Psoas muscle (tissue), 8 donors: ENCODE measurements around the gene LPIN1. TPM values are rescaled to one million over a fixed set of nuclear protein-coding genes. Genes with fewer than 3 reads are reported as not detected.

Experiments used
- ATAC-seq, 4 donors: fragments of 200-7000 bp; cut with Tn5 transposase; one replicate each; pipeline ENCODE4 v1.9.1; 2020; ENCODE audit warnings: moderate library complexity in 3 of 4, mild to moderate bottlenecking in 2 of 4
- DNase-seq, 2 donors: peaks; one replicate each; pipeline ENCODE4 v3.0.0-alpha.2; 2020
- H3K27ac ChIP-seq: fragments of 200-600 bp; one replicate; pipeline ENCODE4 v1.8.0; 2022
- H3K27me3 ChIP-seq, 3 donors: fragments of 200-600 bp in 1 of 3; one replicate each; pipeline versions ENCODE4 v1.6.1 to v1.8.0; 2013 to 2022; ENCODE audit warnings: low read length in 2 of 3, mild to moderate bottlenecking in 2 of 3, moderate library complexity in 1 of 3; ENCODE audit not compliant: insufficient read depth in 3 of 3
- H3K36me3 ChIP-seq, 2 donors: fragments of 200-600 bp in 1 of 2; one replicate each; pipeline versions ENCODE4 v1.6.1 to v1.8.0; 2013 to 2022; ENCODE audit warnings: low read depth in 1 of 2, mild to moderate bottlenecking in 1 of 2, moderate library complexity in 1 of 2; ENCODE audit not compliant: insufficient read depth in 1 of 2
- H3K4me1 ChIP-seq: fragments of 200-600 bp; one replicate; pipeline ENCODE4 v1.8.0; 2022
- H3K4me3 ChIP-seq: fragments of 200-600 bp; one replicate; pipeline ENCODE4 v1.8.0; 2022; ENCODE audit warnings: mild to moderate bottlenecking
- H3K9me3 ChIP-seq: fragments of 200-600 bp; one replicate; pipeline ENCODE4 v1.8.0; 2022
- WGBS, 3 donors: extraction: QIAGEN DNeasy Blood & Tissue Kit; methylation state at CpG; one replicate each; pipeline versions ENCODE4 v1.1.6 to v1.1.7; 2013; 5-methylcytosine and 5-hydroxymethylcytosine counted together
- intact Hi-C, 2 donors: fragments of 100-400 bp; cut with DNase I; formaldehyde crosslinking; loops; one replicate each; pipeline versions ENCODE4 v1.11.0 to v1.14.2; 2022
- polyA plus RNA-seq, 3 donors: library from polyadenylated mRNA; stranded (reverse); fragments of 200-250 nt; gene quantifications; one replicate each; pipeline ENCODE4 v1.2.3, GENCODE V29; 2013
- total RNA-seq, 4 donors: library from RNA; stranded (reverse); fragmentation: NEBNext Ultra II Directional in 2 of 4; extraction: Animal tissue kit (Norgen Biotek cat#: 25700) in 2 of 4; gene quantifications; one replicate each; pipeline versions ENCODE4 v1.2.1 to v1.2.4, GENCODE V29; 2021 to 2023
- TF ChIP-seq, protein P1 (sequence below): fragments of 200-600 bp; IDR thresholded peaks from one replicate; pipeline ENCODE4 v1.8.0; 2022; ENCODE audit warnings: antibody characterized with exemption
- donor health status: healthy with polysubstance abuse.
- donor health status: DM: no; HTN: no; CAD: no; lungs with moderate emphysema.
- donor health status: Bipolar disorder and iron deficiency.
- donor health status: healthy.
- donor health status: DM: yes; HTN: yes; CAD: no.
- donor health status: DM: no; HTN: no; CAD: no.
- donor health status: DM: no; HTN: no; CAD: no.
- donor health status: DM: yes; HTN: yes; CAD: no.

The LPIN1 gene
- total and polyA plus RNA-seq, 7 donors = 82.0 to 382 (median 146) TPM

DNA sequence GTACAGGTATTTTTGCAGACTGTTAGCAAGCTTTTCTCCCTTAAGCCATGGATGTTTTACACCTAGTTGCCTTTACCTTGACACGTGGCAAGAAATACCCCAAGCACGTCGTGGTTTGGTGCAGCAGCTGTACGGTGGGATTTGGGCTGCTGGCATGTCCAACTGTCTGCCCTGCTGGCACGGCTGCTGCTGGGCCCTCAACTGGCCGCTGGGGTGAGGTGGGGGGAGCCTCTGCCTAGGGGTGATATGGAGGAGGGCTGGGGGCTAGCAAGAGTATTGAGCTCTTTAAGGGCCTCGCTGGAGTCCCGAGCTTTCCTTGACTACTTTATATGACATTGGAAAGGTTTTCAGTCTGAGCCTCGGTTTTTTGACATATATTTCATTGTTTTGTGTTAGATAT, 41.6 kb downstream of the LPIN1 start:
- intact Hi-C loops = no loop called here
- no peak for DNase-seq
- Histone ChIP-seq H3K27ac (no peak overlapping the region), H3K4me3 (no peak overlapping the region), H3K4me1 (no peaks in the 10 kb centered on the region), H3K27me3 (no peaks in the 10 kb centered on the region), H3K9me3 (no peaks in the 10 kb centered on the region), H3K36me3 (peaks cover 16 to 100% of the 10 kb centered on the region in 2 donors)
- TF ChIP-seq, protein P1, sequence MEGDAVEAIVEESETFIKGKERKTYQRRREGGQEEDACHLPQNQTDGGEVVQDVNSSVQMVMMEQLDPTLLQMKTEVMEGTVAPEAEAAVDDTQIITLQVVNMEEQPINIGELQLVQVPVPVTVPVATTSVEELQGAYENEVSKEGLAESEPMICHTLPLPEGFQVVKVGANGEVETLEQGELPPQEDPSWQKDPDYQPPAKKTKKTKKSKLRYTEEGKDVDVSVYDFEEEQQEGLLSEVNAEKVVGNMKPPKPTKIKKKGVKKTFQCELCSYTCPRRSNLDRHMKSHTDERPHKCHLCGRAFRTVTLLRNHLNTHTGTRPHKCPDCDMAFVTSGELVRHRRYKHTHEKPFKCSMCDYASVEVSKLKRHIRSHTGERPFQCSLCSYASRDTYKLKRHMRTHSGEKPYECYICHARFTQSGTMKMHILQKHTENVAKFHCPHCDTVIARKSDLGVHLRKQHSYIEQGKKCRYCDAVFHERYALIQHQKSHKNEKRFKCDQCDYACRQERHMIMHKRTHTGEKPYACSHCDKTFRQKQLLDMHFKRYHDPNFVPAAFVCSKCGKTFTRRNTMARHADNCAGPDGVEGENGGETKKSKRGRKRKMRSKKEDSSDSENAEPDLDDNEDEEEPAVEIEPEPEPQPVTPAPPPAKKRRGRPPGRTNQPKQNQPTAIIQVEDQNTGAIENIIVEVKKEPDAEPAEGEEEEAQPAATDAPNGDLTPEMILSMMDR = no peak
- 81 to 89% (median 82%) methylated on average over 9 of the region's 9 CpGs for WGBS, 3 donors
- ATAC-seq = no peak

DNA sequence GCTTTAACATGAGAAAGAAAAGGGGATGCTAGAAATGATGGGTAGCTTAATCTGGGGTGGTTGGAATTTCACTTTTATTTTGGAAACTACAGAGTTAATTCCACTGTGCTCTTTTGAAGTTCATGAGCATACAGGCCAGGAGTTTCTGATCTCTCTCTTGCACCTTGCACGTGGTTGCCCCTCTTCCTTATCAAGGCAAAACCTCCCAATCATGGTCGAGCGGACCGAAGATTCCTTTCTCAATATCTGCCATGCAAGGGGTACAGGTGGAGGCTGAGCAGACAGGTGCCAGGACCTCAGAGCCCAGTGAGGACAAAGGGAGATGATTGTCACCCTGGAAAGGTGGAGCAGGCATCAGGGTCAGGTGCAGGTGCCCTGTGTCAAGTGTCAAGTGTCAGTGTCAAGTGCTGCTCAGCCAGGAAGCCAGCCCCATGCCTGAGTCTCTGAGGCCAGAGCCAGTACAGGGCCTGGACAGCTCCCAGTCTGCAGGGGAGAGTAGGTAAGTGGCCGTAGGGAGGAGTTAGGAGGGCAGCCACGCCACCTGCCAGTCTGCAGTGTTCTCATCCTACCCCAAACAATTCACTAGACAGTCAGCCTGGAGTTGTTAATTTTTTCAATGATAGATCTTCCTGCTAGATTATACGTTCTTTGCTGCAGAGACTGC, 42.2 kb downstream of the LPIN1 start:
- intact Hi-C loops = no loop called here
- H3K9me3 ChIP-seq = no peaks in the 10 kb centered on the region
- TF ChIP-seq, protein P1 = no peak
- H3K27me3 ChIP-seq = no peaks in the 10 kb centered on the region
- H3K4me1 ChIP-seq = no peaks in the 10 kb centered on the region
- no peak overlapping the region for H3K4me3 ChIP-seq
- ATAC-seq (peak in 3 of 4 donors; percentile 16 to 31 (median 19)), DNase-seq (no peak)
- H3K36me3 ChIP-seq = peaks cover 12 to 100% of the 10 kb centered on the region in 2 donors
- 73 to 88% (median 82%) methylated on average over 7 of the region's 7 CpGs for whole genome bisulfite sequencing, 3 donors
- H3K27ac ChIP-seq = no peak overlapping the region

DNA sequence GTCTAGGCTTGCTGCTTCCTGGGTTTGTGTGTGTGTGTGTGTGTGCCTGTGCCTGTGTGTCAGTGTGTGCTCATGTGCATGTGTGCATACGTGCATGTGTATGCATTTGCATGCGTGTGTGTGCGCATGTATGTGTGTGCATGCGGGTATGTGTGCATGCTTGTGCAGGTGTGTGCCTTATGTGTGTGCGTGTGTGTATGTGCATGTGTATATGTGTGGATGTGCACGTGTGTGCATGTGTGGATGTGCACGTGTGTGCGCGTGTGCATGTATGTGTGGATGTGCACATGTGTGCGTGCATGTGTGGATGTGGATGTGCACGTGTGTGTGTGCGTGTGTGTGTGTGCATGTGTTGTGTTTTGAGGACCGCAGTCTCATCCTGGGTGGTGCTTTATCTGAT, 42.8 kb downstream of the LPIN1 start:
- intact Hi-C loops = no loop called here

DNA sequence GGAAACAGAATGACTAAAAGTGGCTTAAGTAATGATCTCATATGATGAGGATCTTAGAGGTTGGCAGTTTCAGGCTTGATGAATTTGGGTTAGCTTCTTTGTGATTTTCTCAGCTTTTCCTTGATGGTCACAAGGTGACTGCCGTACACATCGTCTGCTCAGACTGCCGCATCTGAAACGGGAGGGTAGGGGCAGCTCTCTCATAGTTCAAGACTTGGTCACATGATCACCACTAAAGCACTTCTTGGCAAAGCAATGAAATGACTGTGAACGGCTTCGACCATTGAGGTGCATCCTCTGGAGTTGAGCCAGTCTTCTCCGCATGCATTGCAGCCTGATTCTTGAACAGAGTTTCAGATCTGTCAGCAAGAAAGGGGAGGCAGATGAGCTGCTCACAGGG, 43.8 kb downstream of the LPIN1 start:
- DNase-seq = no peak
- H3K36me3 ChIP-seq = peaks cover 14 to 100% of the 10 kb centered on the region in 2 donors
- H3K4me1 ChIP-seq = no peaks in the 10 kb centered on the region
- TF ChIP-seq, protein P1 = no peak
- WGBS, 3 donors = 52 to 70% (median 53%) methylated on average over 7 of the region's 7 CpGs
- no peaks in the 10 kb centered on the region for H3K27me3 ChIP-seq
- intact Hi-C loops = no loop called here
- H3K9me3 ChIP-seq = no peaks in the 10 kb centered on the region
- H3K4me3 ChIP-seq = no peak overlapping the region
- peak in 2 of 4 donors; percentile 22 for ATAC-seq
- H3K27ac ChIP-seq = no peak overlapping the region

More for the DNA sequence above, 42.8 kb downstream of the LPIN1 start:
- TF ChIP-seq, protein P1 = no peak
- Histone ChIP-seq H3K4me3 (no peak overlapping the region), H3K27ac (no peak overlapping the region), H3K36me3 (peaks cover 12 to 100% of the 10 kb centered on the region in 2 donors), H3K9me3 (no peaks in the 10 kb centered on the region), H3K4me1 (no peaks in the 10 kb centered on the region), H3K27me3 (no peaks in the 10 kb centered on the region)
- DNase-seq (no peak), ATAC-seq (peak in 2 of 4 donors; percentile 13 to 19)
- 96% methylated on average over 13 of the region's 13 CpGs for WGBS, 3 donors

DNA sequence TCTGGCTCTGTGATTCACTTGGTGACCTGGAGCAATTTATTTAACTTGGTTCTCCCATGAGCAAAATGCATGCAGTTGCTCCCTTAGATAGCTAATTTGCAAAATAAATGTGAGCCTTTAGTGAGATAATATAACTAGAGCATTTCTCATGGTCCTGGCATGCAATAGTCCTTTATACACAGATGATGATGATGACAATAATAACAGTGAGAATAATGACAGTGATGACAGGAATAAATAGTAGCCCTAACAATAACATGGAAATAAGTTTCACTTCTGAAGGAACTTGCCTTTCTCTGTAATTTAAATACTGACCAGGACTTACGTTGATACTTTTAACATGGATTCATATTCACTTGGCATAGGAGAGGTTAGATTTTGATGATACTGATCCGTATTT, 49.2 kb downstream of the LPIN1 start:
- no peak for DNase-seq
- TF ChIP-seq, protein P1 = no peak
- Histone ChIP-seq H3K9me3 (no peaks in the 10 kb centered on the region), H3K27me3 (no peaks in the 10 kb centered on the region), H3K36me3 (peaks cover 15 to 100% of the 10 kb centered on the region in 2 donors), H3K4me1 (no peaks in the 10 kb centered on the region), H3K4me3 (no peak overlapping the region), H3K27ac (no peak overlapping the region)
- 88 to 90% (median 88%) methylated on average over 2 of the region's 2 CpGs for WGBS, 3 donors
- intact Hi-C loops = no loop called here
- ATAC-seq = no peak
